Stimulated activated CD8-positive, alpha-beta memory T cell treated with anti-CD3 and anti-CD28 coated beads, Interleukin-7, amount 100 ng/mL, for 24 hours (primary cell): Measurements from ENCODE around the gene PPP1R3C.

ENCODE experiments used
- DNase-seq: peaks from one replicate; pipeline ENCODE4 v3.0.0-alpha.2; 2020; ENCODE audit warnings: low read depth

Gene PPP1R3C

GRCh38 chr10:91601212-91601611 is 31.7 kb downstream of the PPP1R3C start:
- no peak for DNase-seq

GRCh38 chr10:91598211-91598977 is 34.5 kb downstream of the PPP1R3C start:
- DNase-seq = no peak

DNA sequence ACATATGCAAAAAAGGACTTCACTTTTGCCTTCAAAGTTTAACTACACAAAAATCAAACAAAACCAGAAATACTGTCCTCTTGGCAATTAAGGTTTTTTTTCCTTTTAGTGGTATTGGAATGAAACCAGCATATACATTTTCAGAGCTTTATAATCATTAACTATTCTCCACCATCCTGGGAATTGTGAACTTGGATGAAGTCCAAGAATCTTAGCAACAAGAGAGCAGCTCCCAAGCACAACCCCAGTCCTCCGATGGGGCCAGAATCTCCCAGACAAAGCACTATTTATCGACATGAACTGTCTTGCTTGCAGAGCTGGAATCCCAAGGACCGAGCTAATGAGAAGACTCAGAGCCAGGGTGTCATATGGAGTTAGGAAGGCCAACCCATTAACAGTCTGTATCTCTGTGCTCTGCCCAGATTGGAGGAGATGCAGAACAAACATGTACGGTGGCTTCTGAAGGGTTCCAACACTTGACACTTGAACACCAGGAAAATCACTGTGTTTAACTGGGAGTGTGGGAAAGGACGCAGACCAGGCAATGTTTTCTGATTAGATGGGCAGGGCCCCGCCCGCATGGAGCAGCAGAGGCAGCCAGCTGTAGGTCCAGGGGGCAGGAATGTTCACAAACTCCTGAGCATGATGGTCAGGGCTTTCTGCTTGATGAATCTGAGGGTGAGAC is 35.5 kb downstream of the PPP1R3C start:
- DNase-seq = no peak

- DNase-seq = no peak
Observed at GRCh38 chr10:91596825-91597196, 36.1 kb downstream of the PPP1R3C start.

DNA sequence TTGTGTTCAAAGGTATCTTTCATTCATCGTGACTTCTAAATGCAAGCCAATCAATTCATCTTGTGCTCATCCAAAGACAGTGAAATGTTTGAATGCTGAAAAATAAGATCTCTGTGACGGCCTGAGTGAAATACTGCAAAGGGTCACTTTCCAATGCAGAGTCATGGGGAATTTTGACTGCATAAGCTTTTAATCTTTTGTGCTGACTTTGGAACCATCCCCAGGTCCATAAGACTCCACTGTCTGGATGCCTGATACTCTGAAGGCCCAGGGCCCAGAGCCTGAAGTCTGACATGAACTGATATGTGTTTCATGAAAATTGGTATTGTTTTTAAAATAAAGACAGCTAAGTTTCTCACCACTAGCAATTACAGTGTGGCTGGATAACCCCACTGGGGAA is 39.0 kb downstream of the PPP1R3C start:
- no peak for DNase-seq

- DNase-seq = no peak
Observed at GRCh38 chr10:91593366-91593765, 39.5 kb downstream of the PPP1R3C start.

DNA sequence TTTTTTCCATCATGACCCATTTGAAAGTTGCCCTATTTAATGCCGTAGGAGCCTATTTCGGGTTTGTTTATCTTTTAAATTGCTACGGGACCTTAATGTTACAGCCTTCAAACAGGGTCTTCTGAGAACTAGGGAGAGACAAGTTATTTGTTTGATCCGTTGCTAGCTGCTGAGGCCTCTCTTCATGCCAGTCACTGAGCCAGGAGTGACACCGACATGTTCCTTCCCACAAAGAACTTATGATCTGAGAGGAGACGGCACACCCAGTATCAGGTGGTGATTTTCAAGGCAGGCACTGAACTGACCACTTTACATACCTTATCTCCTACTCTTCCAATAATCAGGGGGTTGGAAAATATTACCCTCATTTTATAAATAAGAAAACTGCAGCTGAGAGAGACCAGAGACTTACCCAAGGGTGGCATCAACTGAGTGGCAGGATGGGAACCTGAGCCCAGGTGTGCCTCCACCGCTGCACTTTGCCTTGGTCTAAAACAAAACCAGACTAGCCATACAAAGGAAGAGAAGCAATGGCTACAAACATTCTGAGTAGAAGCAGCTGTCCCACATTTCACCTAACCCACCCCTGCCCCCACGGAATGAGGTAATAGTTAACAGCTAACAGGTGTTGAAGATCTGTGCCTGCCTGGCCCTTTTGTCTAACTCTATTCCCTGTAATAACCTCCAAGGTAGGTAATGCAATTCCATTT is 40.5 kb downstream of the PPP1R3C start:
- no peak for DNase-seq

DNA sequence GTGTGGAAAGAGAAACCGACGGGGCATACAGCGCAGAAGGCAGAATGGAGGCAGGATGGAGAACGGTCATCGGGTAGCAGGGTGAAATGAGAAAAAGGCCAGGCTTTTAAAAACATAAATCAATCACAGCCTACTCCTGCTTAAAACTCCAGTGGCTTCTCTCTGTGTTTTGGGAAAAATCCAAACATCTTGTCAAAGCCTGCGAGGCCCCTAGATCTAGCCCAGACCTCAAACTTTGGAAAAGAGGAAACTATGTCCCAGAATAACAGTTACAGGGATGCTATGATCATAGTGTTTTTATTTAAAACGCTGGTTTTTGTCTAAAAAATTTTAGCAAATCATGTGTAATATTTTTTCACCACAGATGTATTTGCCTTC is 41.1 kb downstream of the PPP1R3C start:
- DNase-seq = no peak

DNA sequence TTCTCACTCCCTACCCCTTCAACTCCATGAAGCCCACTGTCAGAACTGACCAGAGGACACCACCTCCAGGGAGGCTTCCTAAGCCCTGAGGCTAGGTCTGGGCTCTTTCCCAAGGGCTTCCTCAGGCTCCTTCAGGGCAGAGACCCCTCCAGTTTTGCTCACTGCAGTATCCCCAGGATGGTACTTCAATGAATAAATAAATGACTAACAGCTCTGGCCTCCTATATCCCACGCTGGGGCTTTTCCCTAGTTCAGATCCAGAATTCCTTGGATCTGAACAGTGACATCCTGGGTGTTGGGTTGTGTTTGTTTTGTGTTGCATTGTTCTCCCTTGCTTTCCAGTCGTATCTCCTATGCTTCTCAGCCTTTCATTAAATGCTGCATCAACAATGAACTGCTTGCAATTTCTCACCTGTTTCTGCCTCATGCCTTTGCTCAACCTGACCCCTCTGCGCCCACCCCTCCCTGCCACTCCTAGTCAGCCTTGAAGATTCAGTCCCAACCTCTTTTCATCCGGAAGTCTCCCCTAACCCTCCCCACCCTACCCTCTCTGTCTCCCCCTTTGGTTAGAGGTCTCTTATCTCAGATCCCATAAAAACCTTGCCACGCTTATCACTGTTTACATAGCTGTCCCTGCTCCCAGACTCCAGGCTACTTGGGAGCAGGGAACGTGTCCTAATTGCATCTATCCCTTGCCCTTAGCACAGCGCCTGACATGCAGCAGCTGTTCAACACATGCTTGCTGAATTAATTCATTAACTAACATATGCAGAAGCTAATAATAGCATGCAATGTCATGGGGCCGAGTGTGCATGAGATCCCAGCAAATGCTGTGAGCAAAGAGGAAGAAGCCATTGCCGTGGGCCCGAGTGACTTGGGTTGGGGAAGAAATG is 41.7 kb downstream of the PPP1R3C start:
- no peak for DNase-seq

DNA sequence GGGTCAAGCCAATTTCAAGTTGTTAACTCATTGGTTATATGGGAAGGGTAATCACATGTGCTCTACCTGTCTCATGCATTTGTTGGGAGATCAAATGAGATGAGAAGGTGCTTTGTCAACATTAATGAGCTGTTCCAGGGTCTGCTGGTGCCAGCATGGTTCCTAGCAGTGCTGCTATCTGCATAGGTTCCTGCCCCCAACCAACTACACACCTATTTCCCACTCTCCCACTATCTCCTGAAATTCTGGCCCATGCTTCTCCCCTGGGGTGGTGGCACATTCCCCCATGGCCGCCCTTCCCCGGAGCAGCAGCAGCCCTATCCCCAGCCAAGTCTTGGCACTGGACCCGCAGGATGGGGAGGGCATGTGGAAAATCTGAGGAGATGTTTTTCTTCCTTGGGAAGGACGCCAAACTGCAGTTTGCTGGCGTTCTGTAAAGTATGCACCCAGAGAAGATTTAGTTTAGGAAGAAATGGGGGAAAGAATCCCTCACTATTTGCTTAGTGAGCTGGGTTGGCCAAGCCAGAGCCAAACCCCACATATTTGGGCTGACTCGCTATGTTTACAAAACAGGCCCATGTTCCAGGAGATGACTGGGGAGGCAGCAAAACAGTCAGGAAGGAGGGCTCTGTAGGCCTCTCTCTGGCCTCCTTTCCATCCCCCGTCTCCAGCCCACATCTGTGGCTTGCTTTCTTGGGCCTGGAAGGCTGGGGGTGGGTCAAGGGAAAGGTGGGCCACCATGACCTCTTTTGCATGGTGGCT is 42.5 kb downstream of the PPP1R3C start:
- no peak for DNase-seq

- DNase-seq = no peak
Observed at GRCh38 chr10:91589658-91590035, 43.2 kb downstream of the PPP1R3C start.

DNA sequence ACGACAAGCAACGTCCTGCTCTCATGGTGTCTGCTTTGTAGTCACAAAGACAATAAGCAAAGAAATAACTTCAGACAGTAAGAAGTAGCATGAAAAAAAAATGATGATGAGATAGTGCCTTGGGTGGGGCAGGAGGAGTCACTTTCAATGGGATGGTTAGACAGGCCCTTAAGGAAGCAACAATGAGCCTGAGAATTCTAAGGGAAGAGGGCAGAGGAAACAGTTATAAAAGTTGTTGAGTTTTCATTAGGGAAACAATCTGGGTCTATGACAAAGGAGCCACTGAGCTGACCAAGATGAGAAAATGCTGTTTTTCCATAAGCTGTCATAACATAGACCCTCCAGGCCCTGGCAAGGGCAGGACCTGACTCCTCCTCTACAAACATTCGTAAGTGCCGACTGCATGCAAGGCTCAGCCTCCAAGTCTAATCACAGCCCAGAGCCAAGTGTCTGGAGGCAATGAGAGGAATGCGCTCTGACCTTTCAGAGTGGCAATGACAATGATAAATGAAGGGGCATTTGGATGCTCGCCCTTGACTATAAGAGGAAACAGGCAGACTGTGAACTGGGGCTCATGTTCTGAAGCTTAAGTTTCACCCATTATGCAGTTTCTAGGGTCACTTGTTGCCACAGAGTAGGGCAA is 43.7 kb downstream of the PPP1R3C start:
- no peak for DNase-seq

DNA sequence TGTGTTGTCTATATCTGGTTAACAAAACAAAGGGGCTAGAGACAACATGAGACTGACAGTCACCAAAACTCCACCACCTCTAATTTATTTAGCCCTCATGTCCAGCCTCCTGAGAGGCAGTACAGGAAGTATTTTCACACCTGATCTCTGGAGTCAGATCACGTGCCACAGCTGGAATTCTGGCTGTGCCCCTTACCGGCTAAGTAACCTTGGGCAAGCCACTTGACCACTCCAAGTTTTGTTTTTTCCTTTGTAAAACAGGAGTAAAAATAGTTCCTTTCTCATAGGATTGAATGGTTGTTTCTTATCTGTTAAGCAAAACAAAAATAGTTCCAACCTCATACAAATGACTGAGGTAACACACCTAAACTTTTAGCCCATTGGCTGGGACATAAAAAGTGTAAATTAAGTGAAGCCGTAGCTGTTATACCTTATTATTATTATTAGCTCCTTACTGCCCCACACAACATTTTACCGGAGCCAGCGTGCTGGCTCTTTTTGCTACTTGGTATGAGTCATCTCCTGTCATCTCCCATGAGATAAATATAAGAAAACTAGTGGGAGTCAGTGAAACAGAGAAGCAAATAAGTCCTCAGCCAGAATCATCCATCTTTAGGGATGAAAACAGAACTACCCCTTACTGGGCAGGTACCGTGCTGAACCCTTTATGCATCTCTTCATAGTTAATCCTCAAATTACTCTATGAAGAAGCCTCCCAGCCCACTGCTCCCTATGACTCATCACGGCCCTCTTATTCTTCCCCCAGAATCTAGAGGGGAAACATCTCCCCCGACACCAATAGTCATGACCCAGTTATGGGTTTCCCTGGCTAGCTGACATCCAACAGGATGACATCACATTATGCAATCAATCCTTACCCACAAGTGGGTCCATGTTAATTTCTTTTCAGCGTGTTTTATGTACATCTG is 44.9 kb downstream of the PPP1R3C start:
- no peak for DNase-seq

- no peak for DNase-seq
Observed at GRCh38 chr10:91582153-91582554, 50.7 kb downstream of the PPP1R3C start.

DNA sequence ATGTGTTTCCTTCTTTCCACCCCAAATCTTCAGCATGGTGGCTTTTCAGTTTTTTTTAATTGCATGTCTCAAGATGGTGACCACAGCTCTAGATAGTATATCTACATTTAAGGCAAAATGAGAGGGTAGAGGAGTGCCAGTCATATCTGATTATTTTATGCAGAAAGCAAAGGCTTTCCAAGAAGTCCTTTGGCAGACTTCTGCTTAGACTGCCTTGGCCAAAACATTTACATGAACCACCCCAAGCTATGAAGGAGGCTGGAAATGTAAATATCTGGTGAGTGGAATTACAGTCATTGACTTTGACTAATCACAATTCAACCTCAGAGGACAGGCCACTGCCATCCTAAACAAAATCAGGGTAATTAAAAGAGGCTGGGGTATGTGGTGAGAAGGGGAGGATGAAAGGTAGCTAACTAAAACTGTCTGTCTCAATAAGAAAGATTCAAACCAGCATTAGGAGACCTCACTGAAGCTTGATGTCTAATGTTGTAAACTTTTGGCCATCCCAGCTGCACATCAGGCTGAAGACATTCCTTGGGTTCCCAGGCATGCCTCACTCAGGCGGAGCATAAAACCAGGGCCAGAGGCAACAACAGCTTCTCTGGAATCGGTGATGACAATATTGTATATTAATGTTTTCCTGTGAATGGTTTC is 53.4 kb downstream of the PPP1R3C start:
- DNase-seq = no peak
